GM19238 (cell line): ENCODE data around the gene NCKAP1.
"Not testable (repeated sequence)": the region's sequence is repeated elsewhere in the genome, so short reads cannot be mapped to it uniquely, and the experiment has no call there.

Source experiments
- DNase-seq: peaks from one replicate; pipeline ENCODE4 v3.0.0; 2011; ENCODE audit warnings: low spot score; ENCODE audit not compliant: insufficient read length

Gene NCKAP1

GRCh38 chr2:182911813-182912517, 126.3 kb downstream of the NCKAP1 start:
- DNase-seq, result no peak

GRCh38 chr2:182910965-182911364, 127.3 kb downstream of the NCKAP1 start:
- no peak for DNase-seq

- DNase-seq, result no peak
Observed at GRCh38 chr2:182907081-182907830, 131.0 kb downstream of the NCKAP1 start.

GRCh38 chr2:182906454-182906853, 131.8 kb downstream of the NCKAP1 start:
- no peak for DNase-seq

- no peak for DNase-seq
Observed at GRCh38 chr2:182904844-182905243, 133.4 kb downstream of the NCKAP1 start.

- no peak for DNase-seq
Observed at GRCh38 chr2:182903566-182903965, 134.7 kb downstream of the NCKAP1 start.

GRCh38 chr2:182901748-182902147, 136.5 kb downstream of the NCKAP1 start:
- DNase-seq, result no peak

- DNase-seq, result no peak
Observed at GRCh38 chr2:182898718-182899117, 139.5 kb downstream of the NCKAP1 start.

- no peak for DNase-seq
Observed at GRCh38 chr2:182897137-182897536, 141.1 kb downstream of the NCKAP1 start.

- no peak for DNase-seq
Observed at GRCh38 chr2:182895798-182896197, 142.5 kb downstream of the NCKAP1 start.

GRCh38 chr2:182895169-182895568, 143.1 kb downstream of the NCKAP1 start:
- DNase-seq, result no peak

- DNase-seq, result no peak
Observed at GRCh38 chr2:182894174-182894573, 144.1 kb downstream of the NCKAP1 start.

GRCh38 chr2:182893666-182894065, 144.6 kb downstream of the NCKAP1 start:
- no peak for DNase-seq

- not testable (repeated sequence) for DNase-seq
Observed at GRCh38 chr2:182893035-182893434, 145.2 kb downstream of the NCKAP1 start.

GRCh38 chr2:182891611-182892010, 146.6 kb downstream of the NCKAP1 start:
- DNase-seq, result no peak

- DNase-seq, result no peak
Observed at GRCh38 chr2:182890773-182891378, 147.4 kb downstream of the NCKAP1 start.

- no peak for DNase-seq
Observed at GRCh38 chr2:182890305-182890704, 148.0 kb downstream of the NCKAP1 start.

- DNase-seq, result no peak
Observed at GRCh38 chr2:182887753-182888415, 150.4 kb downstream of the NCKAP1 start.

- no peak for DNase-seq
Observed at GRCh38 chr2:182887093-182887492, 151.2 kb downstream of the NCKAP1 start.

GRCh38 chr2:182885771-182886170, 152.5 kb downstream of the NCKAP1 start:
- DNase-seq, result no peak

GRCh38 chr2:182883451-182883850, 154.8 kb downstream of the NCKAP1 start:
- no peak for DNase-seq

- not testable (repeated sequence) for DNase-seq
Observed at GRCh38 chr2:182880100-182880499, 158.2 kb downstream of the NCKAP1 start.
